ENCODE data around the gene PLA2G6.

- TF ChIP-seq CTCF (conservative IDR thresholded peaks at IDR 0.05) (no peak), EZH2 (IDR thresholded peaks at IDR 0.05; ENCODE audit: low read depth) (no peak)
Measured at GRCh38 chr22:38228873-38229740, 47.5 kb upstream of the PLA2G6 start.
